Right renal cortex interstitium (tissue), 3 donors: Measurements from ENCODE around the gene TMEM217. TPM values are rescaled to one million over a fixed set of nuclear protein-coding genes. Genes with fewer than 3 reads are reported as not detected.
"Not testable (repeated sequence)": the region's sequence is repeated elsewhere in the genome, so short reads cannot be mapped to it uniquely, and the experiment has no call there.

ENCODE experiments used
- DNase-seq, 3 donors: peaks; one replicate each; pipeline ENCODE4 v3.0.0-alpha.2; 2013; ENCODE audit warnings: low read depth in 3 of 3, low spot score in 2 of 3
- polyA plus RNA-seq, 3 donors: library from polyadenylated mRNA; unstranded; fragments of 120-200 nt; gene quantifications; one replicate each; pipeline ENCODE4 v1.2.1, GENCODE V29; 2013; ENCODE audit not compliant: insufficient read length in 3 of 3

TMEM217 gene
- polyA plus RNA-seq, 3 donors = 1.6 TPM

DNA sequence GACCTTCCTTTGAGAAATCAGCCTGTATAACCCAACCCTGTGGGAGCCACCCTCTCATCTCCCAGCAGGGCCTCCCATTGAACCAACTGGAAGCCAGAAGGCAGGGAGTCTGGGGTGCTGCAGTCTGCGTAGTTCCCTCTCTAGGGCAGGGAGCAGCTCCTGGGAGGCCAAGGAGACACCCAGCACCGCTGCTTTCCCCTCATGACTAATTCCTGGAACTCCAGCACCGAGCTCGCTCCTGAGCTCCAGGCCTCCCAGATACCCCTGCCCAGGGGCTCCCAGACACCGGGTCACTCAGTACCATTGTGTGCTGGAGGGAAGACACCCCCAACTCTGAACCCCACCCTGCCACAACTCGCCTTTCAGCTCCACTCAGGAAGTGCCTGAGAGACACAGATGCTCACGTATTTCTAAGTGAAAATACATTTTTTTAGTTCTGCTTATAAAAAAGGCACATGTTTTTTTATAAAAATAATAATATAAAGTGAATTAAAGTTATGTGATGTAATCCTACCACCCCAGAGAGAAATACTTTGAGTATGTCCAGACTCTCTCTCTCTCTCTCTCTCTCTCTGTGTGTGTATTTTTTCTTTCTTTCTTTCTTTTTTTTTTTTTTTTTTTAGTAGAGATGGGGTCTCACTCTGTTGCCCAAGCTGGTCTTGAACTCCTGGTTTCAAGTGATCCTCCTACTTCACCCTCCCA lies 70.5 kb downstream of the TMEM217 start:
- no peak for DNase-seq

- DNase-seq = not testable (repeated sequence)
Observed at GRCh38 chr6:37185949-37186720, 71.8 kb downstream of the TMEM217 start.

DNA sequence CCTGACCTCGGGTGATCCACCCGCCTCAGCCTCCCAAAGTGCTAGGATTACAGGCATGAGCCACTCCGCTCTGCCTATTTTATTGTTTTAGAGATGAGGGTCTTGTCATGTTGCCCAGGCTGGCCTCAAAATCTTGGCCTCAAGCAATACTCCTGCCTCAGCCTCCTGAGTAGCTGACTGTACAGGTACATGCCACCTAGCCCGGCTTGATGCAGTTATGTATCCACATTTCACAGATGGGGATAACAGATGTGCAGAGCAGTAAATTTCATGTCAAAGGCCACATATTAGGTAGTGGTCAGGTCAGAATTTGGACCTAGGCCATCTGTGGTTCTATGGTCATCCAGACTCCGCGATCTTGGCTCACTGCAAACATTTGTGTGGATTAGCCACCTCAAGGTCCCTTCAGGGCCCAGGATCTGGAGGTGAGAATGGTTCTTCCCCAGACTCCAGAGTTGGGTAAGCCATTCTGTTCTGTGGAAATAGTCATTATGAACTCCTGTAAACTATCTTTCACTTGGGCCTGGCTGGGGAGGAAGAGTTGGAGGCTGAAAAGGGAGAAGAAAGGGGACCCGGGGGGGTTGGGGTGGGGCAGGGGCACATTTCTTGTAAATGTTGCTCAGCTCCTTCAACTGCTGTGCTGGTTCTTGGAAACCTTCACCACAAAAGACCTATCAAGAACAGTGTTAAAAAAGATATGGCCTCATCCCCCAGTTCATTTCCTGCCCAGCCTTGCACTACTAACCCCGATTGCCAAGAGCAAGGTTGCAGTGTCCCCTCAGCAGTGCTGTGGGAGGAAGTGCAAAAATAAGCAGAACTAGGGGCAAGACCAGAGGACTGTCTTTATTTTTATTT lies 75.0 kb downstream of the TMEM217 start:
- no peak for DNase-seq

GRCh38 chr6:37180610-37181009 lies 77.3 kb downstream of the TMEM217 start:
- DNase-seq = not testable (repeated sequence)

GRCh38 chr6:37180075-37180474 lies 77.9 kb downstream of the TMEM217 start:
- no peak for DNase-seq

DNA sequence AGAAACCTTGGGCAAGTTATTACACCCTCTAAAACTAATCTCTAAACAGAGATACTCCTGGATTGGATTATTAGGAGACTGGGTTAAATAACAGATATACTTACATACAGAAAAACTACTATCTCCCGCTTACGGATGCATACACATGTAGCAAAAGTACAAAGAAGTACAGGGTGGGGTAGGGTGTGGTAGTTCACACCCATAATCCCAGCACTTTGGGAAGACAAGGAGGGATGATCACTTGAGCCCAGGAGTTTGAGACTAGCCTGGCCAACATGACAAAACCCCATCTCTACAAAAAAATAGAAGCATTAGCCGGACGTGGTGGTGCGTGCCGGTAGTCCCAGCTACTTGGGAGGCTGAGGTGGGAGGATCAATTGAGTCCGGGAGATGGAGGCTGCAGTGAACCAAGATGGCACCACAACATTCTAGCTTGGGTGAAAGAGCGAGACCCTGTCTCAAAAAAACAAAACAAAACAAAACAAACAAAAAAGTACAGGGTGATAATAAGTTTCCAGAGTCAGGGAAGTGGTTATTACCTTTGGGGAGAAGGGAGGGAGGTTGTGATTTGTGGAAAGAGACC lies 79.9 kb downstream of the TMEM217 start:
- no peak for DNase-seq

DNA sequence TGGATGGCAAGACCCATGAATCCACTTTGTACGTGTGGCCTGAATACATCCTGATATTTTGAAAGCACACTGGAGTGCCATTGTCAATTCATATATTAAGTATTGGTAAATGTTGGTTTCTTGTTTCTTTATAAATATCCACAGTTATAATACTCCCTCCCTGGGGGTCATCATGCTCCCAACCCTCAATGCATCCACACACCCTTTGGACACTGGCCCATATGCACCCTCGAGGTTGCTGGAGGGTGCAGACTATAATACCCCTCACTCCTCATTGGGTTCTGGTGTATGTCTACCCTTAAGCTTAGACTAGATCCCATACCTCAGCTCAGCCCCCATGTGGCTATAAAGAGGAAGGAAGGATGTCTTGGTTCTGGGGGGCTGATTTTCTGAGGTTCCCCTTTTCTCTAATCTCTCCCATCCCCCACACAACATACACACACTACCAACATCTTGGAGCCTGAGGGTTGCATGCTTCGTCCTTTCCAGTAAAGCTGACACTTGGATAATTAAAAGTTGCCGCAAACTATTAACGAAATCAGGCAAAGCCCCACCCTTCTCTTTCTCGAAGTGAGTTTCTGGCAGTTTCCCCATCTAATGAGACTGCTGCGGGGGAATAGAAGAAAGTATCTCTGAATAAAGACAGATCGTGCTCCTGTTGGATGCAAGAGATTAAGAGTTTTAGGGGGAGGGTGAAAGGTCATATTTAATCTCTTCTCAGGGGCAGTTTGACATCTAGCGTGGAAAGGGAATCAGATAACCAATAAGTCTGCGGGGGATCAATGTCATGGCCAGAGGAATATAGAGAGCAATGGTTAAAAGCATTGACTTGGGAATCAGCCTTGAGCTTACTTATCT lies 80.6 kb downstream of the TMEM217 start:
- DNase-seq = no peak

DNA sequence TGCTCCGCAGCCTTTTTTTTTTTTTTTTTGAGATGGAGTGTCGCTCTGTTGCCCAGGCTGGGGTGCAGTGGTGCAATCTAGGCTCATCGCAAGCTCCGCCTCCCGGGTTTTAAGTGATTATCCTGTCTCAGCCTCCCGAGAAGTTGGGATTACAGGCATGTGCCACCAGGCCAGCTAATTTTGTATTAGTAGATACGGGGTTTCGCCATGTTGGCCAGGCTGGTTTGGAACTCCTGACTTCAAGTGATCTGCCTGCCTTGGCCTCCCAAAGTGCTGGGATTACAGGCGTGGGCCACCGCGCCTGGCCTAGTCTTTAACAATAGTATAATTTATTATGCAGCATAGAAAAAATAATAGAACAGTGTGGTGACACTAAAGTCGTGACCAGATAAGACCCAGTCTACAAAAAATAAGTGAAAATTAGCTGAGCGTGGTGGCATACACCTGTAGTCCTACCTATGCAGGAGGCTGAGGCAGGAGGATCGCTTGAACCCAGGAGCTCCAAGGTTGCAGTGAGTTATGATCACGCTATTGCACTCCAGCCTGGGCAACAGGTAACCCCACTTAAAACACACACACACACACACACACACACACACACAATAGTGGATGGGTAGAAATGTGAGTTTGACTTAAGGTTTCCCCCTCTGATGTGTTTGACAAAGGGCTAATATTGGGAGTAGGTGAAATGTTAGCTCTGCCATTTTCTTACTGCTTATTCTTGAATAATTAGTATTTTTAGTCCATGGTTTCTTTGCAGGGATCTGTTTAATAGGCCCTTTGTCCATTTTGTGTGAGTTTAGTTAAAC lies 81.5 kb downstream of the TMEM217 start:
- DNase-seq = no peak

DNA sequence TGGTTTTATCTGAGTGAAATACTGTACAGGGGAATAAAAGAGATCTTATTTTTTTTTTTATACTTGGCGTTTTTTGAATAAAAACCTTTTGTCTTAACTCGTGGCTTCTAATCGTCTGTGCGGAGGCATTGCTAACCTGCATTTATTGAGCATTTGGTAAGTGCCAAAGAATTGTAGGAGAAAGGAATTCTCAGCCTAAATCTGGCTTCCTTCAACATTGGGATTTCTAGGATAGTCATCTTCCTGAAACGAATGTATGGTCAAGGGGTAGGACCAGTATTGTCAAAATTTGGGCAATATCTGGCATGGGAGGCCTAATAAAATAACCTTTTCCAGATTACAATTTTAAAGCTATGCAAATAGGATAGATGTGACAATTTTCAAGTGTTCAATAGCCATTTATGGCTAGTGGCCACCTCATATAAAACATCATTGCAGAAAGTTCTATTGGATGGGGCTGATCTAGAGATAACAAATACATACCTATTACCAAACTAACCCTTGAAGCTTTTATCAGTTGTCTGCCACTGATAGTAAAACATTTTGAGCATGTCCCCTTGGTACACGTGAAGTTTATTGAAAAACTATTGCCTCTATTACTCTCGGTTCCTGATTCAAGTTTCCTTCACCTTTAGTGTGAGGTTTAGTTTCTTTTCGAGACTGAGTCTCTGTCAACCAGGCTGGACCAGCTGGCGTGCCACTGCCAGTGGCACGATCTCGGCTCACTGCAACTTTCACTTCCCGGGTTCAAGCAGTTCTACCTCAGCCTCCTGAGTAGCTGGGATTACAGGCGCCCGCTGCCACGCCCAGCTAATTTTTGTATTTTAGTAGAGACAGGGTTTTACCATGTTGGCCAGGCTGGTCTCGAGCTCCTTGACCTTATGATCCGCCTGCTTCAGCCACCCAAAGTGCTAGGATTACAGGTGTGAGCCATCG lies 82.3 kb downstream of the TMEM217 start:
- no peak for DNase-seq

DNA sequence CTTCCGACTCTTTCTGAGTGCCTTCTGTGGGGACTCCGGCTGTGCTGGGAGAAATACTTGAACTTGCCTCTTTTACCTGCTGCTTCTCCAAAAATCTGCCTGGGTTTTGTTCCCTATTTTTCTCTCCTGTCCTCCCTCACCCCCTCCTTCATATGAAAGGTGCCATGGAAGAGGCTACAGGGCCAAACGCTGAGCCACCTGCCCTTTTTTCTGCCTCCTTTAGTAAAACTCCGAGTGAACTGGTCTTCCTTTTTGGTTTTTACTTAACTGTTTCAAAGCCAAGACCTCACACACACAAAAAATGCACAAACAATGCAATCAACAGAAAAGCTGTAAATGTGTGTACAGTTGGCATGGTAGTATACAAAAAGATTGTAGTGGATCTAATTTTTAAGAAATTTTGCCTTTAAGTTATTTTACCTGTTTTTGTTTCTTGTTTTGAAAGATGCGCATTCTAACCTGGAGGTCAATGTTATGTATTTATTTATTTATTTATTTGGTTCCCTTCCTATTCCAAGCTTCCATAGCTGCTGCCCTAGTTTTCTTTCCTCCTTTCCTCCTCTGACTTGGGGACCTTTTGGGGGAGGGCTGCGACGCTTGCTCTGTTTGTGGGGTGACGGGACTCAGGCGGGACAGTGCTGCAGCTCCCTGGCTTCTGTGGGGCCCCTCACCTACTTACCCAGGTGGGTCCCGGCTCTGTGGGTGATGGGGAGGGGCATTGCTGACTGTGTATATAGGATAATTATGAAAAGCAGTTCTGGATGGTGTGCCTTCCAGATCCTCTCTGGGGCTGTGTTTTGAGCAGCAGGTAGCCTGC lies 83.2 kb downstream of the TMEM217 start:
- DNase-seq = no peak

GRCh38 chr6:37174196-37174514 lies 83.8 kb downstream of the TMEM217 start:
- no peak for DNase-seq

- DNase-seq = no peak
Observed at GRCh38 chr6:37173493-37174195, 84.3 kb downstream of the TMEM217 start.

GRCh38 chr6:37172912-37173492 lies 84.9 kb downstream of the TMEM217 start:
- DNase-seq = no peak

- peak; percentile 79 to 86 (median 83) for DNase-seq
Observed at GRCh38 chr6:37171970-37172812, 85.8 kb downstream of the TMEM217 start.

DNA sequence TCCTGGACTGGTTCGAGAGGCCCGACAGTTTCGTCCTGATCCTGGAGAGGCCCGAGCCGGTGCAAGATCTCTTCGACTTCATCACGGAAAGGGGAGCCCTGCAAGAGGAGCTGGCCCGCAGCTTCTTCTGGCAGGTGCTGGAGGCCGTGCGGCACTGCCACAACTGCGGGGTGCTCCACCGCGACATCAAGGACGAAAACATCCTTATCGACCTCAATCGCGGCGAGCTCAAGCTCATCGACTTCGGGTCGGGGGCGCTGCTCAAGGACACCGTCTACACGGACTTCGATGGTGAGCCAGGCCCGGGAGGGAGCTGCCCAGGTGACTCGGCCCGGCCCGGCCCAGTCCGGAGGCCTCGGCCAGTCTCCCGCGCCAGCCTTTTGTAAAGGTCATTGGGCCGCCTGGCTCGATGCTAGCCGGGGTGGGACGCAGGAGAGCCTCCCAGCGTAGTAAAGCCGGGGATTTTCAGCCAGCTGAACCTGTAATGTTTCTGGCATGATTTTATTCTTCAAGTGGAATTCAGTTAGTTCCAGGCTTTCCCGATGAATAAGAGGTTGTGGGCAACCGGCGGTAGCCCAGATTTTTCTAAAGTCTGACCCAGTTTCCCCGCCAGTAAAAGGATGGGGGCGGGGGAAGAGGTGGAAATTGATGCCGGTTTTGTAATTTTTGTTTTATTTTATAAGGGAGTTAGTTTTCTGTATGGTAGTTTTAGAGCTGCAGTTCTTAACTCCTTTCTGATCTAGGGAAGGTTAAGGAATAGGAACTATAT lies 86.6 kb downstream of the TMEM217 start:
- DNase-seq = no peak
